GM15510 (cell line): ENCODE data around the gene SPATA18.

ENCODE experiments used
- POLR2A ChIP-seq: IDR thresholded peaks from 3 replicates; pipeline ENCODE4 v1.6.1; 2011; ENCODE audit warnings: borderline replicate concordance; ENCODE audit not compliant: insufficient read length; ENCODE audit errors: extremely low read depth

Gene SPATA18

GRCh38 chr4:52110171-52110570 lies 59.1 kb downstream of the SPATA18 start:
- TF ChIP-seq POLR2A = no peak

- TF ChIP-seq POLR2A = no peak
Measured at GRCh38 chr4:52111995-52112394, 60.9 kb downstream of the SPATA18 start.

- no peak for TF ChIP-seq POLR2A
Measured at GRCh38 chr4:52112411-52112810, 61.3 kb downstream of the SPATA18 start.

- TF ChIP-seq POLR2A = no peak
Measured at GRCh38 chr4:52116641-52117040, 65.5 kb downstream of the SPATA18 start.

GRCh38 chr4:52126226-52126625 lies 75.1 kb downstream of the SPATA18 start:
- TF ChIP-seq POLR2A = no peak

GRCh38 chr4:52126966-52127365 lies 75.9 kb downstream of the SPATA18 start:
- no peak for TF ChIP-seq POLR2A

- no peak for TF ChIP-seq POLR2A
Measured at GRCh38 chr4:52135171-52135570, 84.1 kb downstream of the SPATA18 start.

GRCh38 chr4:52142816-52143215 lies 91.7 kb downstream of the SPATA18 start:
- no peak for TF ChIP-seq POLR2A

GRCh38 chr4:52143815-52144214 lies 92.7 kb downstream of the SPATA18 start:
- TF ChIP-seq POLR2A = no peak

GRCh38 chr4:52144372-52144771 lies 93.3 kb downstream of the SPATA18 start:
- TF ChIP-seq POLR2A = no peak
